ENCODE measurements around the gene FGF9.

The FGF9 gene

GRCh38 chr13:21719463-21719862, 48.6 kb downstream of the FGF9 start:
- no peak for DNase-seq

GRCh38 chr13:21723807-21724505, 53.1 kb downstream of the FGF9 start:
- no peak for DNase-seq

- DNase-seq = no peak
These were observed 59.5 kb downstream of the FGF9 start for GRCh38 chr13:21730186-21730880.

- no peak for DNase-seq
These were observed 62.8 kb downstream of the FGF9 start for GRCh38 chr13:21733475-21734263.

- DNase-seq = no peak
These were observed 64.1 kb downstream of the FGF9 start for GRCh38 chr13:21734961-21735360.

- no peak for DNase-seq
These were observed 65.0 kb downstream of the FGF9 start for GRCh38 chr13:21735701-21736401.

- DNase-seq = no peak
These were observed 66.1 kb downstream of the FGF9 start for GRCh38 chr13:21736926-21737325.

GRCh38 chr13:21738630-21739029, 67.8 kb downstream of the FGF9 start:
- DNase-seq = no peak

- DNase-seq = no peak
These were observed 68.9 kb downstream of the FGF9 start for GRCh38 chr13:21739771-21740170.

GRCh38 chr13:21741396-21741979, 70.6 kb downstream of the FGF9 start:
- no peak for DNase-seq

- no peak for DNase-seq
These were observed 71.2 kb downstream of the FGF9 start for GRCh38 chr13:21742096-21742495.

GRCh38 chr13:21744149-21744548, 73.3 kb downstream of the FGF9 start:
- no peak for DNase-seq

- DNase-seq = no peak
These were observed 74.4 kb downstream of the FGF9 start for GRCh38 chr13:21745307-21745706.

GRCh38 chr13:21747456-21747855, 76.6 kb downstream of the FGF9 start:
- no peak for DNase-seq

GRCh38 chr13:21748166-21748565, 77.3 kb downstream of the FGF9 start:
- DNase-seq = no peak

GRCh38 chr13:21749410-21749809, 78.5 kb downstream of the FGF9 start:
- no peak for DNase-seq

GRCh38 chr13:21752501-21752900, 81.6 kb downstream of the FGF9 start:
- DNase-seq = no peak

- no peak for DNase-seq
These were observed 82.3 kb downstream of the FGF9 start for GRCh38 chr13:21753117-21753729.
